ENCODE measurements around the gene MAGEB5.

- TF ChIP-seq, protein P1, sequence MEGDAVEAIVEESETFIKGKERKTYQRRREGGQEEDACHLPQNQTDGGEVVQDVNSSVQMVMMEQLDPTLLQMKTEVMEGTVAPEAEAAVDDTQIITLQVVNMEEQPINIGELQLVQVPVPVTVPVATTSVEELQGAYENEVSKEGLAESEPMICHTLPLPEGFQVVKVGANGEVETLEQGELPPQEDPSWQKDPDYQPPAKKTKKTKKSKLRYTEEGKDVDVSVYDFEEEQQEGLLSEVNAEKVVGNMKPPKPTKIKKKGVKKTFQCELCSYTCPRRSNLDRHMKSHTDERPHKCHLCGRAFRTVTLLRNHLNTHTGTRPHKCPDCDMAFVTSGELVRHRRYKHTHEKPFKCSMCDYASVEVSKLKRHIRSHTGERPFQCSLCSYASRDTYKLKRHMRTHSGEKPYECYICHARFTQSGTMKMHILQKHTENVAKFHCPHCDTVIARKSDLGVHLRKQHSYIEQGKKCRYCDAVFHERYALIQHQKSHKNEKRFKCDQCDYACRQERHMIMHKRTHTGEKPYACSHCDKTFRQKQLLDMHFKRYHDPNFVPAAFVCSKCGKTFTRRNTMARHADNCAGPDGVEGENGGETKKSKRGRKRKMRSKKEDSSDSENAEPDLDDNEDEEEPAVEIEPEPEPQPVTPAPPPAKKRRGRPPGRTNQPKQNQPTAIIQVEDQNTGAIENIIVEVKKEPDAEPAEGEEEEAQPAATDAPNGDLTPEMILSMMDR (IDR thresholded peaks at IDR 0.05) = no peak
- no peak for TF ChIP-seq POLR2A (IDR thresholded peaks at IDR 0.05)
These were observed 38.5 kb downstream of the MAGEB5 start for GRCh38 chrX:26254436-26254835.
